ENCODE results near the gene FBXO33. TPM values are rescaled to one million over a fixed set of nuclear protein-coding genes. Genes with fewer than 3 reads are reported as not detected.

Gene FBXO33
- total RNA-seq, 1 experiment from 2014 or later = 11.6 TPM

- DNase-seq (ENCODE audit: low read depth) = peak; percentile 42
Measured at GRCh38 chr14:39430762-39431415, 1.3 kb downstream of the FBXO33 start.

GRCh38 chr14:39428118-39428517 is 4.1 kb downstream of the FBXO33 start:
- no peak for DNase-seq (ENCODE audit: low read depth)

- peak; percentile 65 for DNase-seq (ENCODE audit: low read depth)
Measured at GRCh38 chr14:39426605-39427004, 5.6 kb downstream of the FBXO33 start.

GRCh38 chr14:39425947-39426346 is 6.3 kb downstream of the FBXO33 start:
- DNase-seq (ENCODE audit: low read depth) = no peak

GRCh38 chr14:39423793-39424192 is 8.4 kb downstream of the FBXO33 start:
- DNase-seq (ENCODE audit: low read depth) = no peak

DNA sequence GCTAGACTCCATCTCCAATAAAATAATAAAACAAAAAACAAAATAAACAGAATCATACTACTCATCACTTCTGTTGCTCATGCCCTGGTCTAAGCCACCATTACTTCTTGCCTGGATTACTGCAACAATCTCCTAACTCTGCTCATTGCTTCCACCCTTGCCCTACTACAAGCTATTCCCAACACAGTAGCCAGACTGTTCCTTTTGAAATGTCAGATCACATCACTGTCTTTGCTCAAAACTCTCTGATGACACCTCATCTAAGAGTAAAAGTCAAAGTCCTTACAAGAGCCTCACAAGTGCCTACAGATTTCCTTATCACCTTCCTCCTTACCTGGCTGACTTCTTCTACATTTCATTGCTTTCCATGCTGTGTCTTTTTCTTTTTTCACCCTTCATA is 10.0 kb downstream of the FBXO33 start:
- DNase-seq (ENCODE audit: low read depth) = no peak

DNA sequence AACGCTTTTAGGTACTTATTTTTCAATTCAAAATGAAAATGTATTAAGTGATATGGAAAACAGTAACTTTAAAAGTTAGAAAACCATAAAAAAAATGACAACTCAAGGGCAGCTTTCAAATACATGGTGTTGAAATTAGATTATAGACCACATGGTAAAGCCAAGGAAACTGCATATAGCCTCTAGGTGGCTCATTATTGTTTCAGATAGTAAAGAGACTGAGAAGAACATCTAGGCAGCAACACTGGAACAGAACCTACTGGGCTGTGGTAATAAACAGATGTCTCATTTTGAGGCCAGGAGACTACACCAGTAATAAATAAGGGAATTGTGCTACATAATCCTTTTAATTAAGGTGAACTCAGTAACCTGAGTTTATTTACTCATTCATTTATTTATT is 13.0 kb downstream of the FBXO33 start:
- no peak for DNase-seq (ENCODE audit: low read depth)

- DNase-seq (ENCODE audit: low read depth) = no peak
Measured at GRCh38 chr14:39417014-39417413, 15.2 kb downstream of the FBXO33 start.

GRCh38 chr14:39416072-39416471 is 16.2 kb downstream of the FBXO33 start:
- DNase-seq (ENCODE audit: low read depth) = no peak

GRCh38 chr14:39406560-39406959 is 25.7 kb downstream of the FBXO33 start:
- no peak for DNase-seq (ENCODE audit: low read depth)

DNA sequence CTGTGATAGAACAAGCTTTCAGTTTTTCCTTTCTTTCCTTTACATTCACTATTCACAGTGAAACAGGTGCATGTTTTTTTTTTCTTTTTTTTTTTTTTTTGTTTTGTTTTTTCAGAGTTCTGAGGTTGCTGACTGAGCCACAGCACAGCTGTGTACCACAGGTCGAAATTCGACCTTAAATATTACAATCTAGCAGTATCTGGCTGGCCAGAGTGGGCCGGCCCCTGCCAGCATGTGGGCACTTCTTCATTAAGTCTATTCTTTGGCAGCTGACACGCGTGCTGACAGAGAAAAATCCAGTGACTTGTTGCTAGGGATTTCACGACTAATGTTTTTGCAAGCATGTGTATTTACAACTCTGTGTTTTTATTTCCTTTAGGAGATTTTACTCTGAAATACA is 33.9 kb downstream of the FBXO33 start:
- DNase-seq (ENCODE audit: low read depth) = no peak

DNA sequence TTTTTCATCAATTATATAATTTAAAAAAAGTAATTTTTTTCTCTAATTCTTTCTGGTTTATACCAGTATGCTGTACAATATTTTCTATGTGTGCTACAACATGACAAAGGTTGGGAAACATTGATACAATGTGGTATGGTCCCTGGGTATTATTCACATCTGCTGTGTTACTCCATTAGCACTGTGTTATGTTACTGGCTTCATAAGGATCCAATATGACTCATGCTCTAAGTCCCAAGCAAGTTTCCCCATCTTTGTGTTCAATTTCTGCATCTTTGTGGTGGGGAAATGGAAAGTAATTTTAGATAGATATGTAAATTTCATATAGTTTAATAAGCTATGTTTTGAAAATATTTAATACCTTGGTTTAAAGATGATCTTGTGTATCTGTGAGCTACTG is 35.8 kb downstream of the FBXO33 start:
- DNase-seq (ENCODE audit: low read depth) = no peak

- DNase-seq (ENCODE audit: low read depth) = peak; percentile 28
Measured at GRCh38 chr14:39395555-39396254, 36.5 kb downstream of the FBXO33 start.

DNA sequence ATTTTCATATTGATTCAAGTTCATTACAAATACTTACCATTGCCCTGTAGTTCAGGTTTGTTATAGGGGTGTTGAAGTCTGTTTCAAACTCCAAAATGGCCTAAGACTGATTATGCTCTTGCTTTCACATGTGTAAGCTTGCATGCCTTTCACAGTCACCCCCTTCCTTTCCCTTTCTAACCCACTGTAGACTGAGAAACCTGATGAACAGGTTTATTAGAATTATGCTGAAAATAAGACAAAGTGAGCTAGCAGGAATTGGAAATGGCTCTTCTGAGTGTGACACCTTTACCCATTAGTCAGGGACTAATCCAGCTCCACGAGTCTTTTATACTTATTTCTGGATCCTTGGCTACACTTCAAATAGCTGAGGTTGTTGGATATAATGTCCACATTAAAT is 38.9 kb downstream of the FBXO33 start:
- DNase-seq (ENCODE audit: low read depth) = no peak

DNA sequence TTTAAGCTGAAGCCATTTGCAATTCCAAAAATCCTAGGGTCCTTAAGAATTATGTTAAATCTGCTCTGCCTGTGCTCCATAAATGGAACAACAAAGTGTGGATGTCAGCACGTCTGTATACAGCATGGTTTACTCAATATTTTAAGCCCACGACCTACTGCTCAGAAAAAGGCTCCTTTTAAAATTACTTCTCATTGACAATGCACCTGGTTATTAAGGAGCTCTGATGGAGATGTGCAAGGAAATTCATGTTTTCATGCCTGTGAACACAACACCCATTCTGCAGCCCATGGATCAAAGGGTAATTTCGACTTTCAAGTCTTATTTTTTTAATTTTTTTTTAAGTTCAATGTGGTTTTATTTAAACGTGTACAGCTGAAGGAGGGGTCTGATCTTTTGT is 48.1 kb downstream of the FBXO33 start:
- no peak for DNase-seq (ENCODE audit: low read depth)

DNA sequence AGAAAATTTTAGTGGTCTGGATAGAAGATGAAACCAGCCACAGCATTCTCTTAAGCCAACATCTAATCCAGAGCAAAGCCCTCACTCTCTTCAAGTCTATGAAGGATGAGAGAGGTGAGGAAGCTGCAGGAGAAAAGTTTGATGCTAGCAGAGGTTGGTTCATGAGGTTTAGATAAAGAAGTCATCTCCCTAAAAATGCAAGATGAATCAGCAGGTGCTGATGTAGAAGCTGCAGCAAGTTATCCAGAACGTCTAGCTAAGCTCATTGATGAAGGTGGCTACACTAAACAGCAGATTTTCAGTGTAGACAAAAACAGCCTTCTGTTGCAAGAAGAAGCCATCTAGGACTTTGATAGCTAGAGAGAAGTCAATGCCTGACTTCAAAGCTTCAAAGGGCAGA is 48.5 kb downstream of the FBXO33 start:
- DNase-seq (ENCODE audit: low read depth) = no peak

- no peak for DNase-seq (ENCODE audit: low read depth)
Measured at GRCh38 chr14:39383026-39383660, 49.1 kb downstream of the FBXO33 start.

GRCh38 chr14:39382463-39382862 is 49.8 kb downstream of the FBXO33 start:
- DNase-seq (ENCODE audit: low read depth) = no peak

DNA sequence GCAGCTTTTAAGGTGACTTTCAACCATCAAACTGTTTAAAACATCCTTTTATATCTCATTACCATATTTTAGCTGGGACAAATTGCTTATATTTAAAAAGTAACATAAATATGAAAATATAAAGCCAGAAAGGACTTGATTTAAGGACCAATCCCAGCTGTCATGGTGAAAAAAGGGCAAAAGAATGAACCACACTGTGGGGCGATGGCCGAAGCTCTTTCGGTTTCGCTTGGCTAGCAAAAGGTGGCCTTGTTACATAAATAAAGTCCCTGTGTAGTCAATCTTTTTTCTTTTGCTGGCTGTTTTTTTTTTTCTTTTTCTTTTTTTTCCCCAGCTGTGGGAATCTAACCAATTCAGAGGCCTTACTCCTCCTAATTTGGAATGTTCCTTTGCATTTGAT is 50.9 kb downstream of the FBXO33 start:
- DNase-seq (ENCODE audit: low read depth) = peak; percentile 17

DNA sequence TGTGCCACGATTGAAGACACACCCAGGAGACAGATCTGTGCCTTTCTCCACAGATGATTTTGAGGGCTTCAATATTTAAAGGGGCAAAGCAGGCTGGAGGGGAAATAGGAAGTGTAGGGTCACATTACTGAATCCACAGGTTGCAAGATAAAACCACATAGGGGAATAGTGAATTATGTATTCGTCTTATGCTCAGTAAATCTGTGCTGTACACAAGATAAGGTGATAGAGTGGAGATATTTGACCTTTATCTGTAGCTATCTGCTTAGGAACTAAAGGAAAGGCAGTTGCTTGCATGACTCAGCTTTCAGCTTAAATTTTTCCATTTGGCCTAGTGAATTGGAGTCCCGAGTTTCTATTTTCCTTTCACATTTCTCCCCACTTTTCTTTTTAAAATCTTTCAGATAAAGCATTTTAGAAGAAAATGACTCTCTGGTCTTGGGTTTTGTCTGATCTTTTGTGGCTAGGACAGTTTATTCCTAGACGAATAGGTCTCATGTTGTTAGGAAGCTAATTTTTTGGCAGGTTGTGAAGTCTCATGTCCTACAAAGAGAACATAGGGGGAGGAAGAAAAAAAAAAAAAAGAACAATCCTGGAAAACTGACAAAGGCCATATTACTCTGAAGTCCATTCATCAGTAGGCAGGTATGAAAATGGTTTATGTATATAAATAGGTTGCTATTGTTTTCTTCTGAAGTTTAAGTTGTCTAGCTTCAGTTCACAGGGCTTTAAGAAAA is 55.4 kb downstream of the FBXO33 start:
- DNase-seq (ENCODE audit: low read depth) = peak; percentile 61

- peak; percentile 65 for DNase-seq (ENCODE audit: low read depth)
Measured at GRCh38 chr14:39374851-39375250, 57.4 kb downstream of the FBXO33 start.

- no peak for DNase-seq (ENCODE audit: low read depth)
Measured at GRCh38 chr14:39372656-39373055, 59.6 kb downstream of the FBXO33 start.

Data from M059J (cell line).